MV-4-11 (cell line): ENCODE measurements around the gene ERBB2.
A peak's percentile ranks its signal among the peaks of the same experiment; 100 is the strongest.

Experiments used
- DNase-seq: peaks from one replicate; lab custom pipeline; 2025; lab: John Stamatoyannopoulos, UW

Gene ERBB2

DNA sequence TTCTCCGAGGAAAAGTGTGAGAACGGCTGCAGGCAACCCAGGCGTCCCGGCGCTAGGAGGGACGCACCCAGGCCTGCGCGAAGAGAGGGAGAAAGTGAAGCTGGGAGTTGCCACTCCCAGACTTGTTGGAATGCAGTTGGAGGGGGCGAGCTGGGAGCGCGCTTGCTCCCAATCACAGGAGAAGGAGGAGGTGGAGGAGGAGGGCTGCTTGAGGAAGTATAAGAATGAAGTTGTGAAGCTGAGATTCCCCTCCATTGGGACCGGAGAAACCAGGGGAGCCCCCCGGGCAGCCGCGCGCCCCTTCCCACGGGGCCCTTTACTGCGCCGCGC lies at the start of gene ERBB2:
Gene ERBB2 (plus strand): TSS at position 247 of the 330 bp plus-strand sequence. CDS start 175 bp downstream, outside the sequence.
- DNase-seq, result no peak

DNA sequence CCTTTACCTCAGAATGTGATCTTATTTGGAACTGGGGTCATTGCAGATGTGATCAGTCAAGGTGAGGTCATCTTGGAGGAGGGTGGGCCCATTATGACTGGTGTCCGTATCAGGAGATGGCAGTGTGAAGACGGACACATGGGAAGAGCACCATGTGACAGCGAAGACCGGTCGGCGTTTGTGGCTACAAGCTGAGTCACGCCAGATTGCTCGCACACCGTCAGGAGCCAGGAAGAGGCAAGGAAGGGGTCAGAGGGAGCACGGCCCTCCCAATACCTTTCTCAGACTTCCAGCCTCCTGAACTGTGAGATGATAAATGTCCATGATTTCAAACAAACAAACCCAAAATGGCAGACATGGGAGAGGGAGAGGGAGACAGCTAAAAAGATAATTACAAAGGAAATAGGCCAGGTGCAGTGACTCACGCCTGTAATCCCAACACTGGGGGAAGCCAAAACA lies 49.7 kb upstream of the ERBB2 start:
- no peak for DNase-seq

DNA sequence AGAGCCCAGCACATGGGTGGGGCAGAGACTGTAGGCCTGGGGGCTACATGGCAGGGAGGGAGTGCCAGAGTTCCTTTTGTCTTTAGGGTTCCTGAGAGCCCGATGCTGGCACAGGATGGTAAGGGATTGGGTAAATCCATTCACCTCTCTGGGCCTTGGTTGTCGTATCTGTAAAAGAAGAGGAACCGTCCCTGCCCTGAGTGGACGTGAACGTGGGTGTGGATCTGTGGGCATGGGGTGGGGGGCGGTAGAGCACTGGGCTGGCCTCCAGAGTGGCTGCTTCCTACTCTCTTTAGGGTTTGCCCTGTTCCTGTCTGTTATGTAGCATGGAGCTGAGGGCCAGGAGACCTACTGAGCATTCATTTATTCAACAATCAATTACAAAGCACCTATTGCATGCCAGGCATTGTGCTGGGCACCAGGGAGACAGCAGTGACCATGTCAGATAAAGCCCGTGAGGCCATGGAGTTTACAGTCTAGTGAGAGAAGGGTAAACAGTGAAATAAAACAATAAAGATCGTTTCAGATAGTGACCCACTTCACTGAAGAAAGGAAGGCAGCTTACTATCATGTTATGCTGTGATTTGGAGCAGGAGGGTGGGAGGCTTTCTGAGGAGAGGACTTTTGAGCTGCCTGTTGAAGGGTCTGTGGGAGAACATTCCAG lies 47.8 kb upstream of the ERBB2 start:
- DNase-seq, result no peak

DNA sequence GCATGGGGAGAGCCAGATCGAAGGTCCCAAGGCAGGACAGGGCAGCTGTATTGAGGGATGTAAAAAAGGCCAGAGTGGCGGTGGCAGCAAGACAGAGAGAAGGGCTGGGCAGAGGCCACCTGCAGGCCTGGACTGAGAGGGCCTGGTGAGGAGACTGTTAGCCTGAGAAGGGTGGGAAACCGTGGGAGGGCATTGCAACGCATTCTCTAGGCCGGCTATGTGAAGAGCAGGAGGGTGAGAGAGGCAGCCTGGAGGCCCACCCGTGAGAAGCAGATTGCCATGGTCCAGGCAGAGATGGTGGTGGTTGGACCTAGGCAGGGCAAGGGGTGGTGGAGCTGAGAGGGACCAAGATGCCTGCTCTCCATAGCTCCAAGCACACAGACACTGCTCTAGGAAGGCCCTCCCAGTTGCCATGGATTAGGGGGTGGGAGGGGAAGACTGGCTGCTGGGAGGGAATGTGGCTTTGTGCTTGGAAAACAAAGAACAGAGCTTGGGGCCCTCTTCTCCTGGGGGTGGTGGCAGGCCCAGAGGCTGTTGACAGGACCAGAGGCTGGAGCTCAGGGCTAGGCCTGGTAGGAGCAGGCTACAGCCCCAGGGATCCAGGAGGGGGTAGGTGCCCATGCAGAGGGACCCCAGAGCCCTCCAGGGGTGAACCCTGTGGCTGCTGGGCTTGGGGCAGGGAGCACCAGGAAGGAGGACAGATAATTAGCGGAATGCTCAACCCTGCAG lies 47.1 kb upstream of the ERBB2 start:
- DNase-seq, result no peak

DNA sequence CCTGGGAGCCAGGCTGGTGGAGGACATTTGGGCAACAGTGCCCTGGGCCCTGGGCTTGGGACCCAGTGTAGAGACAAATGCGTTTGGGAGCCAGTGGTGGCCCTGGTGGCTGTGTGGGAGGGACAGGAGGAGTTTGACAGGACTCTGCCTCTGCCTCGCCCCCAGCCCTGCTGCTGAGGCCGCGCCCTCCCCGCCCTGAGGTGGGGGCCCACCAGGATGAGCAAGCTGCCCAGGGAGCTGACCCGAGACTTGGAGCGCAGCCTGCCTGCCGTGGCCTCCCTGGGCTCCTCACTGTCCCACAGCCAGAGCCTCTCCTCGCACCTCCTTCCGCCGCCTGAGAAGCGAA lies 46.6 kb upstream of the ERBB2 start:
- DNase-seq, result no peak

DNA sequence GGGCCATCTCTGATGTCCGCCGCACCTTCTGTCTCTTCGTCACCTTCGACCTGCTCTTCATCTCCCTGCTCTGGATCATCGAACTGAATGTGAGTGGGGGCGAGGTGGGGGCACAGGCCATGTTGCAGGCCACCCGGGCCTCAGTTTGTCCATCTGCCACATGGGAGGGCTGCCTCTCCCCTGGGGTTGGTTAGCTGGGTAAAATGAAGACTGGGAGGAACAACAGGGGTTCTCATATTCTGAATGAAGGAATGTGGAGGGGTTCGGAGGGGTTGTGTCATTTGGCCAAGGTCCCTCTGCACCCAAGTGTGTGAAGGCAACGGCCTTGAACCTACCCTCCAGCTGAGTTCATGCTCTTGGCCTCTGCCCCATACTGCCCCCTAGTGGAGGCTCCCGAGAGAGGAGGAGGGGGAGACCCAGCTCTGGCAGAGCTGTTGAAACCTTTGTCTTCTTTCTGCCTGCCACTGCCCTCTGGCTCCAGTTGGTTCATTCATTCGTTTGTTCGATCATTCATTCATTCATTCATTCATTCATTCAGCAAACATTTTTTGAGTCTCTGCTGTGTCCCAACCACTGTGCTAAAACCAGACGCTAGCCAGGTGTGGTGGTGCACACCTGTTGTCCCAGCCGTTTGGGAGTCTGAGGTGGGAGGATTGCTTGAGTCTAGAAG lies 46.1 kb upstream of the ERBB2 start:
- peak; percentile 40 for DNase-seq

DNA sequence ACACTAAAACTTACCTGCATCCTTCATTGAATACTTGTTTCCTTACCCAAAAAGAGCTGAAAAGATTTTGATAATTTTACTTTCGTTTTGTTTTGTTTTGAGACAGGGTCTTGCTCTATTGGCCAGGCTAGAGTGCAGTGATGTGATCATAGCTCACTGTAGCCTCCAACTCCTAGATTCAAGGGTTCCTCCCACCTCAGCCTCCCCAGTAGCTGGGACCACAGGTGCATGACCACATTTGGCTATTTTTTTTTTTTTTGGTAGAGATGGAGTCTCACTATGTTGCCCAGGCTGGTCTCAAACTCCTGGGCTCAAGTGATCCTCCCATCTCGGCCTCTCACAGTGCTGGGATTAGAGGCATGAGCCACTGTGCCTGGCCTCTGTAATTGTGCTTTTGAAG lies 44.8 kb upstream of the ERBB2 start:
- no peak for DNase-seq

DNA sequence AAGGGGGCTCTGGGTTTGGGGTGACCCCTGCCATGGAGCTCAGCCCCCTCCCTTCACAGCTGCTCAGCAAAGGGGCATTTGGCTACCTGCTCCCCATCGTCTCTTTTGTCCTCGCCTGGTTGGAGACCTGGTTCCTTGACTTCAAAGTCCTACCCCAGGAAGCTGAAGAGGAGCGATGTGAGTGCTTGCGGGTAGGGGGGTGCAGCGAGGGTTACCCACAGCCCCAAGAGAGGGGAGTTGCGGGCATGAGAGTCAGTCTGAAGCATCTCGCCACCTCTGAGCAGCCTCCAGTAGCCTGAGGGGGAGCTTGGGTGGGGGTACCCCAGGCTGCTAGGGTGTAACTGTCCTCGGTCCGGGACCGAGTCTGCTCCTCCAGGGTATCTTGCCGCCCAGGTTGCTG lies 41.5 kb upstream of the ERBB2 start:
- DNase-seq, result no peak

DNA sequence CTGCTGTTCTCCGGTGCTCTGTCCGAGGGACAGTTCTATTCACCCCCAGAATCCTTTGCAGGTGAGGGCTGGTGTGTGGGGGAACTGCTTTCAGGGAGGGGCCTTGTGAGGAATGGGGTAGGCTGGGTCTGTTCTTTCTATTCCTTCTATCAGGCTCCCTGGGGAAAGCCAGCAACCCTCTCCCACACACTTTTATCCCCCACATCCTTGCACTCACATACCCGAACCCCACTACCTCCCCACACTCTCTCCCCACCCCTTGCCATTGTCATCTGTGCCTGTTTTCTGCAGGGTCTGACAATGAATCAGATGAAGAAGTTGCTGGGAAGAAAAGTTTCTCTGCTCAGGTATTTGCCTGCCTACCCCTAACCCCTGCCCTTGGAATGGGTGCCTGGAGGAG lies 41.1 kb upstream of the ERBB2 start:
- no peak for DNase-seq

DNA sequence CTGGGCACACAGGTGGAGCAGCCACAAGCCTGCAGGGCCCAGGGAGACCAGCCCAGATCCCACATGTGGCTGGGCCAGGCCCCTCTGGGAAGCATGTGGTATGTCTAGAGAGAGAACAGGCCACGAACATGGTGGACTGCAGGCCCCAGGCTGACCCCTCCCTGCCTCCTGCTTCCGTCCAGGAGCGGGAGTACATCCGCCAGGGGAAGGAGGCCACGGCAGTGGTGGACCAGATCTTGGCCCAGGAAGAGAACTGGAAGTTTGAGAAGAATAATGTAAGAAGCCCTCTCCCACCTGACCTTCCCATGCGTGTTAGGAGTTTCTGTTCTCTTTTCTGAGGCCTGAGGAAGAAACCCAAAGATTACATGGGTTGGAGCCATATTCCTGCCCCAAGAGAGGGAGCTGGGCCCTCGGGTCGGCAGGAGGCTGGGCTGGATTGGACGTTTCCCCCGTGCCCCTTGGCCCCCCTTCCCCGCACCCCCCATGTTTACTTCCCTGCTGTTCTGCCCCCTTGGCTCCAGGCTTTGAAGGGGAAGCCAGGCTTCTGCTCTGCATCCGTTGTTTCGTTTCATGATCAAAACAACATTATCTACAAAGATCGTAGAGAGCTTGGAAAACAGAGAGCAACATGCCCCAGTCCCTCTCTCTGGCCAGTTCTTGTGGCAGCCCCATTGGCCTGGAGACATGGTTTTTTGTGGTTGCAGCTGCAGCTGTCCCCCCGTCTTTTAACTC lies 40.4 kb upstream of the ERBB2 start:
- DNase-seq, result peak; percentile 64

DNA sequence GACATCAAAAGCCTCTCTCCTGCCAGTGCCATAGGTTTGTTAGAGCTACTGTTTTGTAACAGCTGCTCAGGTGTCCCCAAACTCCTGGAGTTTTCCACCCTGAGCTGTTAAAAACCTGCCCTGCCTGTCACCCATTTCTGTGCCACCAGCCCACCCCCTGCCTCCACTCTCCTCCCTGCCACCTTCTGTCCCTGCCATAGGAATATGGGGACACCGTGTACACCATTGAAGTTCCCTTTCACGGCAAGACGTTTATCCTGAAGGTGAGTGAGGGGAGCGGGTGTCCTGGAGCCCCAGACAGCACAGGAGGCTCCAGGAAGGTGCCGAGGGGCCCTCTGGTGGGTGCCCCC lies 39.9 kb upstream of the ERBB2 start:
- DNase-seq, result no peak

DNA sequence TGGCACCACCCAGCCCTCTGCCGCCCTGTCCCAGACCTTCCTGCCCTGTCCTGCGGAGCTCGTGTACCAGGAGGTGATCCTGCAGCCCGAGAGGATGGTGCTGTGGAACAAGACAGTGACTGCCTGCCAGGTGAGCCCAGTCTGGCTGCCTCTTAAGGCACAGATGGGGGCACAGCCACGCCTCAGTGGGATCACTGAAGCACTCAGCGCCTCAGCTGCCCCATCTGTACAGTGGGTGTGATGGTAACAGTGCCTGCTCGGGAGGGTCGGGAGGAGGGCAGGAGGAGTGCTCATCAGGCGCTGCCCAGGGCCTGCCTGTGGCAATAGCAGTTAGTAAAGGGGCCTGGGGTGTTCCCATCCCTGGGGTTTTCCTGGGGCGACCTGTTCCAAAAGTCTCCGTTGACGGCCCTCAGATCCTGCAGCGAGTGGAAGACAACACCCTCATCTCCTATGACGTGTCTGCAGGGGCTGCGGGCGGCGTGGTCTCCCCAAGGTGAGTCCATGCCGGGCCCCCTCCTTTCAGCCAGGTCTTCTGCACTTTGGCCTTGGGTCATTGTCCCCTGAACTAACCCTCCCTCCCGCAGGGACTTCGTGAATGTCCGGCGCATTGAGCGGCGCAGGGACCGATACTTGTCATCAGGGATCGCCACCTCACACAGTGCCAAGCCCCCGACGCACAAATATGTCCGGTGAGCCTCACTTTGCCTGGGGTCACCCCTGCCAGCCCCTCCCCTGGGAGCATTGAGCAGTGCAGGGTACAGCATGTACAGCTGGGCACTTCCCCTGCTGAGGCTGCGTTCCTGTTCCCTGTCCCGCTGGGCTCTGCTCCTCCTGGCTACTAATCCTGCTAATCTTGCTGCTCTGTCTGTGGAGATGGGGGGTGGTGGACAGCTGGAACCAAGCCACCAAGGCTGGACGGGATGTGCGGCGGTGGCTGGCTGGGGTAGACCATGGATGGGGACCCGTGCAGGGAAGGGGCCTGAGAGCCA lies 39.2 kb upstream of the ERBB2 start:
- no peak for DNase-seq

DNA sequence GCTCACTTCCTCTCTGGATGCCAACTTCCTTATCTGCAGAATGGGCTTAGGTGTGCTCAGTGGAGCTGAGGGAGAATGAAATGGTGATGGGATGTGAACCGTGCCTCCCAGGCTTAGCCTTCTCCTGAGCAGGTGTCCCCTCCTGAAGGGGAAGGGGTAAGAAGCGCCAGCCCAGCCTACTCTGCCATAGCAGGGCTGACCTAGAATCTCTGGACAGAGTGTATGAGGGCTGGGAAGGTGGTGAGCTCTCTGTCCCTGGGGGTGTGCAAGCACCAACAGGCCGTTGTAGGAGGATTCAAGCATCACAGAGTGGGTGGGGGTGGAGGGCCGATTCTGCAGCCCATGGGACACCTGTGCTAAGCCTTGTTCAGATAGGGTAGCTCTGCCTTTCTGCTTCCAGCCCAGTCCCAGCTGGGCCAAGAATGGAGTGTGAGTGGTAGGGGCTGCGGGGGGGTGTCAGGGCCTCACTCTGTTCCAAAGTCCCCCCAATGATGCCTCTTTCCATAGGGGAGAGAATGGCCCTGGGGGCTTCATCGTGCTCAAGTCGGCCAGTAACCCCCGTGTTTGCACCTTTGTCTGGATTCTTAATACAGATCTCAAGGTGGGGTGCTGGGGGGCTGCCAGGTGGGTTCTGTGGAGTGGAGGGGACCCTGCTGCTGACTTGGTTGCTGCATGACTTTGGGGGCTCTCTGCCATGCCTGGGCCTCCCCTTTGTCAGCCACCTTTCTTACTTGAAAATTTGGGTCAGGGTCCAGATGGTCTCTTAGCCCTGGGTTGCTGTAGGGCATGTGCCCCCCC lies 37.9 kb upstream of the ERBB2 start:
- no peak for DNase-seq

DNA sequence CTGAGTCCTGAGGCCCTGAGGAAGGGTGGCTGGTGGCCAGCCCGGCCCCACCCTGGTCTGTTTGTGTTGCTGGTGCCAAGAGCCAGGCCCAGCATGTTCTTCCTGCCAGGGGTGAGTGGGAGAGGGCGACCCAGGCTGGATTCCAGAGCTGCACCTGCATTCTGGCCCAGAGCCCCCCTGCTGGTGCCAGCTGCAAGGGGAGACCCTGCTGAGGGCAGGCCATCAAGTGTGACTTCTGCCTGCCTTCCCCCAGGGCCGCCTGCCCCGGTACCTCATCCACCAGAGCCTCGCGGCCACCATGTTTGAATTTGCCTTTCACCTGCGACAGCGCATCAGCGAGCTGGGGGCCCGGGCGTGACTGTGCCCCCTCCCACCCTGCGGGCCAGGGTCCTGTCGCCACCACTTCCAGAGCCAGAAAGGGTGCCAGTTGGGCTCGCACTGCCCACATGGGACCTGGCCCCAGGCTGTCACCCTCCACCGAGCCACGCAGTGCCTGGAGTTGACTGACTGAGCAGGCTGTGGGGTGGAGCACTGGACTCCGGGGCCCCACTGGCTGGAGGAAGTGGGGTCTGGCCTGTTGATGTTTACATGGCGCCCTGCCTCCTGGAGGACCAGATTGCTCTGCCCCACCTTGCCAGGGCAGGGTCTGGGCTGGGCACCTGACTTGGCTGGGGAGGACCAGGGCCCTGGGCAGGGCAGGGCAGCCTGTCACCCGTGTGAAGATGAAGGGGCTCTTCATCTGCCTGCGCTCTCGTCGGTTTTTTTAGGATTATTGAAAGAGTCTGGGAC lies 37.1 kb upstream of the ERBB2 start:
- no peak for DNase-seq

DNA sequence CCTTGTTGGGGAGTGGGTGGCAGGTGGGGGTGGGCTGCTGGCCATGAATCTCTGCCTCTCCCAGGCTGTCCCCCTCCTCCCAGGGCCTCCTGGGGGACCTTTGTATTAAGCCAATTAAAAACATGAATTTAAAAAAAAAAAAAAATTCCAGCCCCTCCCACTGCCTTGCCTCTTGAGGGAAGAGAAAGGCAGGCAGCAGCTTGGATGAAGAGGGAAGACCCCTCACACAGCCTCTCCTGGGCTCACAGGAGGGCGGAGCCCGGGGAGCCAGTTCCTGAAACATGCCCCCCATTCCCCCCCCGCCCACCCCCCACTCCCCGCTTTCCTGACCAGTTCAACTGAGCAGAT lies 36.5 kb upstream of the ERBB2 start:
- DNase-seq, result no peak

DNA sequence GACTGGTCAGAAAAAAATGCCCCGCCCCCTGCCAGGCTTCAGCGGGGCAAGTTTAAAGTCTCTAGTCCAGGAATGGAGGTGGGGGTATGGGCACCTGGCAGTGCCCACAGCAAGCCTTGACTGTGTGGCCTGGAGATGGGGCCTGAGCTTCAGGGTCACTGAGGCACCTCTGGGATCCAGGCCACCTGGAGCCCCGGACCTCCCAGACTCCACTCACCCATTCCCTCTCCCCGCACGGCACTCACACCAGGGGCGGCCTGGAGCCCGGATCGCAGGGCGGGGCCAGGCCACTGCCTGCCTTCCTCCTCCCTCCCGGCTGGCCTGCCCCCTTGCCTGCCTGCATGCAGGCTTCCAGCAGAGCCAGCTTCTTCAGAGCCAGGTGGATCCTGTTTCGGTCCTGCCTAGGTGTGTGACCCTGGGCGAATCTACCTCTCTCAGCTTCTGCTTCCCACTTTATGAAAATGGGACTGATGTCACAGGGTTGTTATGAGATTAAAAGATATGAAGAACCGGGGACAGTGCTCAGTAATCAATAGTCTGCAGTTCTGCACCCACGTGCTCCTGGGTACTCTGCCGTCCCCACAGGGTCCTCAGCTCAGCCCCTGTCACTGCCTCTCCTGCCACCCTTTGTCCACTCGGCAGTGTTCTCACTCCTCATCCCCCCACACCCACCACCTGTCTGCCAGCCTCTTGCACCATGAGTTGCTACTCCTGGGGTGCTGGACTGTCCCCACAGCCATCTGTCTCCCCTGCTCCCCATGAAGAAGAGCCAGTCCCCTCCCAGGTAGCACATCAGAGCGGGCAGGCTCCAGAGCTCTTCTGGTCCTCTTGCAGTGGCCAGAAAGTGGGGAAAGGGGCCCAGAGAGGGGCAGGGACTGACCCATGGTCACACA lies 35.9 kb upstream of the ERBB2 start:
- no peak for DNase-seq

DNA sequence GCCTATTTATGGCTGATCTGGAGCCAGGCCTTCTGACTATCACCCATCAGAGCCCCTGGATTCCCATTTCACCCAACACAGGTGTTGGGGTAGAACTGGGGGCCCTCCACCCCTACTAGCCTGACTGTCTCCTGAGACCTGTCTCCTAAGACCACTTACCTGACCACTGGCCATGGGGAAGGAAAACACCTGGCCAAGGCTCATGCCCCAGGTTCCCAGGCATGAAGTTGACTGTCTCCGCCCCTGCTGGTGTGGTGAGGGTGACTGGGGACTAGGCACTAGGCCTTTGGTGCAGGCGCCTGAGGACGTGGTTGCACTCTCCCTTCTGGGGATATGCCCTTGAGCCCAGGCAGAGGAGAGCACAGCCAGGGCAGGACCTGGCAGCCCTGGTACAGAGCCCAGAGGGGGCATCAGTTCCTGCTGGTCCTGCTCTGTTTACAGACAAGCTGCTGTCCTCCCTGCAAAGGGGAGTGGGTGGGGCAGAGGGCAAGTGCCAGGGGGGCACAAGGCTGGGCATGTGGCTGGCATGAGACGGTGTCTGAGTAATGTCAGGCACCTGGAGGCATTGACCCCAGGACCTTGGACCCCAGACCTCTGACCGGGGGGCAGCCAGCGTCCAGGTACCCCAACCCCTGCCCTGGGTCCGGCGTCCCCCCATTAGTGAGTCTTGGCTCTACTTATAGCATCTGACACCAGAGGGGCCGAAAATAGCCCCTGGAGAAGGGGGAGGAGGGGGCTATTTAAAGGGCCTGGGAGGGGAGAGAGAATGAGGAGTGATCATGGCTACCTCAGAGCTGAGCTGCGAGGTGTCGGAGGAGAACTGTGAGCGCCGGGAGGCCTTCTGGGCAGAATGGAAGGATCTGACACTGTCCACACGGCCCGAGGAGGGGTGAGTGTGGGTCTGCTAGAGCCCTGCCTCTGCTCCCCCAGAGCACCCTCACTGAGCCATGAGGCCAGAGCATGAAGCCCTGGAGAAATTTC lies 35.0 kb upstream of the ERBB2 start, which contains the start of gene TCAP:
Gene TCAP (plus strand): TSS at position 769 of the 981 bp plus-strand sequence. CDS start 11 bp downstream, at position 780.
- DNase-seq, result no peak
